Adrenal gland (tissue), 12 donors: ENCODE measurements around the gene MCM5. TPM values are rescaled to one million over a fixed set of nuclear protein-coding genes. Genes with fewer than 3 reads are reported as not detected.

Source experiments
- DNase-seq, 7 donors: peaks; one replicate each; pipeline ENCODE4 v3.0.0-alpha.2; 2019 to 2020
- H3K27ac ChIP-seq, 5 donors: fragments of 200-600 bp; sonication (generic) in 4 of 5; 1 replicate in 3 of 5; 2 replicates in 2 of 5; pipeline versions ENCODE4 v1.5.1 to v1.8.0; 2016 to 2020; ENCODE audit warnings: mild to moderate bottlenecking in 1 of 5
- H3K27me3 ChIP-seq: fragments of 200-600 bp; 2 replicates; pipeline ENCODE4 v1.8.0; 2021
- H3K36me3 ChIP-seq, 2 donors: fragments of 200-600 bp; replicated peaks in 1 of 2; 1 replicate in 1 of 2; 2 replicates in 1 of 2; pipeline versions ENCODE4 v1.5.1 to v1.8.0; 2018 to 2022
- H3K4me1 ChIP-seq, 2 donors: fragments of 200-600 bp; replicated peaks in 1 of 2; 1 replicate in 1 of 2; 2 replicates in 1 of 2; pipeline versions ENCODE4 v1.5.1 to v1.8.0; 2018 to 2021
- H3K4me3 ChIP-seq, 4 donors: fragments of 200-600 bp; sonication (generic) in 3 of 4; one replicate each; pipeline ENCODE4 v1.5.1; 2016 to 2018
- H3K9me3 ChIP-seq, 3 donors: fragments of 200-600 bp; sonication (generic) in 1 of 3; replicated peaks in 1 of 3; 1 replicate in 2 of 3; 2 replicates in 1 of 3; pipeline versions ENCODE4 v1.5.1 to v1.8.0; 2016 to 2021
- POLR2A ChIP-seq, 2 donors: fragments of 450-650 bp; IDR thresholded peaks; one replicate each; pipeline ENCODE4 v1.6.1; 2017; ENCODE audit warnings: antibody characterized with exemption in 2 of 2, mild to moderate bottlenecking in 2 of 2, moderate library complexity in 1 of 2
- WGBS, 4 donors: extraction: QIAGEN DNeasy Blood & Tissue Kit in 2 of 4; methylation state at CpG; one replicate each; pipeline versions ENCODE4 v1.1.5 to v1.1.7; 2013 to 2017; 5-methylcytosine and 5-hydroxymethylcytosine counted together
- intact Hi-C, 2 donors: fragments of 100-400 bp; cut with DNase I; formaldehyde crosslinking; loops; one replicate each; pipeline versions ENCODE4 v1.14.1 to v1.15.0; 2022 to 2023
- polyA plus RNA-seq, 3 donors: library from polyadenylated mRNA; stranded (reverse); fragments of 200-250 nt in 2 of 3; fragments of 350-450 nt in 1 of 3; fragmentation: Illumina TruSeq in 1 of 3; extraction: RNeasy Lipid Tissue Mini Kit (QIAGEN cat#74804) in 1 of 3; gene quantifications; one replicate each; pipeline ENCODE4 v1.2.3, GENCODE V29; 2013 to 2014
- total RNA-seq, 9 donors: library from RNA; depleted of rRNA in 4 of 9; stranded (reverse); fragments of >200 nt in 4 of 9; fragments of 120-200 nt in 1 of 9; fragmentation: NEBNext Ultra II Directional in 1 of 9; extraction: Animal tissue kit (Norgen Biotek cat#: 25700) in 1 of 9; gene quantifications; one replicate each; pipeline versions ENCODE4 v1.1.0 to v1.2.4, GENCODE V29; 2013 to 2023
- TF ChIP-seq, protein P1 (sequence below), 6 experiments: fragments of 450-650 bp in 4 of 6; fragments of 200-600 bp in 2 of 6; sonication (generic) in 1 of 6; IDR thresholded peaks; 1 replicate in 5 of 6; 2 replicates in 1 of 6; pipeline versions ENCODE4 v1.5.1 to v1.8.0; 2016 to 2021; ENCODE audit warnings: antibody characterized with exemption in 6 of 6, mild to moderate bottlenecking in 2 of 6, moderate library complexity in 1 of 6
- donor health status: healthy with polysubstance abuse.
- donor health status: Bipolar disorder and iron deficiency.
- donor health status: DM: yes; HTN: yes; CAD: no.
- donor health status: DM: no; HTN: no; CAD: no.
- donor health status: DM: no; HTN: no; CAD: no.
- donor health status: DM: yes; HTN: yes; CAD: no.

MCM5 gene
- total and polyA plus RNA-seq, 12 donors, result 3.9 to 20.7 (median 14.6) TPM

- intact Hi-C loops, result no loop called here
- TF ChIP-seq, protein P1, sequence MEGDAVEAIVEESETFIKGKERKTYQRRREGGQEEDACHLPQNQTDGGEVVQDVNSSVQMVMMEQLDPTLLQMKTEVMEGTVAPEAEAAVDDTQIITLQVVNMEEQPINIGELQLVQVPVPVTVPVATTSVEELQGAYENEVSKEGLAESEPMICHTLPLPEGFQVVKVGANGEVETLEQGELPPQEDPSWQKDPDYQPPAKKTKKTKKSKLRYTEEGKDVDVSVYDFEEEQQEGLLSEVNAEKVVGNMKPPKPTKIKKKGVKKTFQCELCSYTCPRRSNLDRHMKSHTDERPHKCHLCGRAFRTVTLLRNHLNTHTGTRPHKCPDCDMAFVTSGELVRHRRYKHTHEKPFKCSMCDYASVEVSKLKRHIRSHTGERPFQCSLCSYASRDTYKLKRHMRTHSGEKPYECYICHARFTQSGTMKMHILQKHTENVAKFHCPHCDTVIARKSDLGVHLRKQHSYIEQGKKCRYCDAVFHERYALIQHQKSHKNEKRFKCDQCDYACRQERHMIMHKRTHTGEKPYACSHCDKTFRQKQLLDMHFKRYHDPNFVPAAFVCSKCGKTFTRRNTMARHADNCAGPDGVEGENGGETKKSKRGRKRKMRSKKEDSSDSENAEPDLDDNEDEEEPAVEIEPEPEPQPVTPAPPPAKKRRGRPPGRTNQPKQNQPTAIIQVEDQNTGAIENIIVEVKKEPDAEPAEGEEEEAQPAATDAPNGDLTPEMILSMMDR (IDR thresholded peaks at IDR 0.05), result no peak
- TF ChIP-seq POLR2A (IDR thresholded peaks at IDR 0.05), result no peak
- Histone ChIP-seq H3K27me3 (no peaks in the 10 kb centered on the region), H3K36me3 (peaks cover 0 to 11% of the 10 kb centered on the region in 2 donors), H3K4me1 (no peaks in the 10 kb centered on the region), H3K27ac (no peak overlapping the region), H3K4me3 (no peak overlapping the region), H3K9me3 (no peaks in the 10 kb centered on the region)
- 89 to 93% (median 92%) methylated on average over 7 of the region's 7 CpGs for WGBS, 4 donors
- no peak for DNase-seq
Measured at GRCh38 chr22:35425546-35425945, 25.6 kb downstream of the MCM5 start.

DNA sequence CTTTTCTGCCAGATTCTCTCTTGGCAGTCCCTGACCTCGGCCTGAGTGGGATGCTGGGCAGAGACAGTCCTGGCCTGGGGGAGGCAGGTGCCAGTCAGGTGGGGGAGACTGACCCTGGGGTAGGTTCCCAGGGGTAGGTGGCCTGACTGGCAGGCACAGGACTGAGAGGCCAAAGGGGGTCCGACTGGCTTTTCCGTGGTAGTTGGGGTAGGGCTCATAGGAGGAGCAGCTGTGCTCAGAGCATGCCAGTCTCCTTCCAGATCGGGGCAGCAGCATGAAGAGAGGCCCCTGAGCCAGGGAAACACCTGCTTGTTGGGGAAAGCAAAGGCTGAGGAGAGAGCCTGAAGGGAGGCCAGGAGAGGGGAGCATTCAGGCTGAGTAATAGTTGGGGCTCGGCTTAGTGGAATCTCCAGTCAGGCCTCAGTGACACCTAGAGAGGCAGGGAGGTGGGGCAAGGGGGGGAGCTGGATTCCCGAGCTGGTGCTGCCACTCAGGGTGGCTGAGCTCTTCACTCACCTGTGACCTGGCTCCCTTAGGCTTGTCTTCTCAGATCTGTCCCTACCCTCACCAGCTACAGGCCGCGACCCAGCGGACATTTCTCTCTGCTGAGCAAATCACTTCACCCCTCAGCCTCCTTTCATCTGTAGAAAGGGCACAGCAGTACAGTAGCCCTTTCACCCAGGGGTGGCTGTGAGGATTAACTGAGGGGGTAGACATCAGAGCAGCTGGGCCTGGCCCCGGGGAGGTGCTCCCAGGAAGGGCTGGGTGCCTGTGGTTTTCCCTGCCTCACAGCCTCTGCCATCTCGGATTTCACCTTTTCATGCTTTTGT is 26.2 kb downstream of the MCM5 start:
- DNase-seq, result no peak
- H3K27ac ChIP-seq, result no peak overlapping the region
- H3K36me3 ChIP-seq, result peaks cover 0 to 11% of the 10 kb centered on the region in 2 donors
- H3K4me1 ChIP-seq, result peaks cover 0 to 2% of the 10 kb centered on the region in 2 donors
- no peaks in the 10 kb centered on the region for H3K9me3 ChIP-seq
- intact Hi-C loops, result no loop called here
- TF ChIP-seq POLR2A (IDR thresholded peaks at IDR 0.05), result no peak
- TF ChIP-seq, protein P1 (IDR thresholded peaks at IDR 0.05), result no peak
- WGBS, 4 donors, result 91 to 93% (median 92%) methylated on average over 5 to 11 of the region's 11 CpGs
- no peak overlapping the region for H3K4me3 ChIP-seq
- no peaks in the 10 kb centered on the region for H3K27me3 ChIP-seq

- Histone ChIP-seq H3K4me1 (peaks cover 0 to 4% of the 10 kb centered on the region in 2 donors), H3K36me3 (peaks cover 0 to 11% of the 10 kb centered on the region in 2 donors), H3K27ac (no peak overlapping the region), H3K27me3 (no peaks in the 10 kb centered on the region), H3K9me3 (no peaks in the 10 kb centered on the region), H3K4me3 (no peak overlapping the region)
- 80 to 96% (median 92%) methylated on average over 5 of the region's 5 CpGs for WGBS, 4 donors
- no peak for DNase-seq
- intact Hi-C loops, result no loop called here
- TF ChIP-seq POLR2A (IDR thresholded peaks at IDR 0.05), result no peak
- TF ChIP-seq, protein P1 (IDR thresholded peaks at IDR 0.05), result no peak
Measured at GRCh38 chr22:35426801-35427140, 26.8 kb downstream of the MCM5 start.

GRCh38 chr22:35430897-35431322 is 31.0 kb downstream of the MCM5 start:
- no peaks in the 10 kb centered on the region for H3K27me3 ChIP-seq
- peaks cover 0 to 4% of the 10 kb centered on the region in 2 donors for H3K4me1 ChIP-seq
- no peaks in the 10 kb centered on the region for H3K36me3 ChIP-seq
- peak overlapping the region in 2 of 5 donors; percentile 7 to 17 for H3K27ac ChIP-seq
- peak; percentile 90 to 95 (median 92) for DNase-seq
- intact Hi-C loops, result loop anchor here (2.0 to 5.0 kb wide), 3 partner anchors 152 to 192 kb away; no protein-coding TSS in a partner anchor
- WGBS, 4 donors, result 11 to 24% (median 19%) methylated on average over 5 to 14 of the region's 14 CpGs
- H3K9me3 ChIP-seq, result peaks cover 0 to 7% (median 0%) of the 10 kb centered on the region in 3 donors
- TF ChIP-seq, protein P1 (IDR thresholded peaks at IDR 0.05), result peak; percentile 98 to 100 (median 99)
- TF ChIP-seq POLR2A (IDR thresholded peaks at IDR 0.05), result no peak
- H3K4me3 ChIP-seq, result no peak overlapping the region
